ENCODE measurements around the gene FGFR2. TPM values are rescaled to one million over a fixed set of nuclear protein-coding genes. Genes with fewer than 3 reads are reported as not detected.

The FGFR2 gene
- total RNA-seq, 1 experiment from 2014 or later, result 19.7 TPM

DNA sequence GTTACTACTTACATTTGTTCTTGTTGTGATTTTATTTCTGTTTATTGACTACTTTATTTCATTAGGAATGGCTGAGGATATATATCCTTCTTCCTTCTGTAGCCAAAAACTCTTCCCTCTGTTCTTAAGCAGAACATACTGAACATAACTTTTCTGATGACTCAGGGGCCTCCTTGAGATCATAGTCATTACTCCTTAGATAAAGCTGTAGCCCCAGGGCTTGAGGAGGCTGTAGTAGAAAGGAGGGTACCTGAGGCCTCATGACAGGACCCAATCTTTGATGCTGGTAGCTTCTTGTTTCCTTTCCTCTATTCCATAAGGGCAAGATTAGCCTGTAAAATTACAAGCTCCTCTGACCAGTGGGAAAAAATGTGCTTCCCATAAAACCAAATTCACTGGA is 41.2 kb upstream of the FGFR2 start:
- Histone ChIP-seq H3K9me2 (ENCODE audit: insufficient read depth) (no peaks in the 10 kb centered on the region), H3K4me3 (replicated peaks in 1 of 2; ENCODE audit: low read depth in 1 of 2, low read length in 2 of 2) (no peak overlapping the region), H3K79me2 (ENCODE audit: insufficient read depth, low read length) (no peaks in the 10 kb centered on the region), H3K27me3 (ENCODE audit: insufficient read depth, low read length) (no peaks in the 10 kb centered on the region), H3K9ac (ENCODE audit: low read length) (no peak overlapping the region), H3K9me3 (ENCODE audit: control insufficient read depth in 1 of 2, insufficient read depth in 1 of 2, low read depth in 1 of 2, low read length in 2 of 2) (peaks cover 0 to 6% of the 10 kb centered on the region in 2 experiments; a peak in 1 of 4 replicates), H3K27ac (ENCODE audit: low read depth, low read length) (no peak overlapping the region), H4K20me1 (ENCODE audit: insufficient read depth) (no peaks in the 10 kb centered on the region), H3K4me1 (ENCODE audit: control insufficient read depth in 1 of 2, insufficient read depth in 2 of 2, low read length in 2 of 2) (no peaks in the 10 kb centered on the region), H3K4me2 (ENCODE audit: low read length) (no peak overlapping the region), H3K36me3 (ENCODE audit: control insufficient read depth in 1 of 2, insufficient read depth in 2 of 2, low read length in 2 of 2) (no peaks in the 10 kb centered on the region), H2AFZ (ENCODE audit: low read depth, low read length, poor library complexity, severe bottlenecking) (no peak overlapping the region)
- DNase-seq (ENCODE audit: low read depth, low spot score), result no peak
- intact Hi-C loops (cut with micrococcal nuclease), result no loop called here
- TF ChIP-seq EGR1 (IDR thresholded peaks at IDR 0.05; ENCODE audit: low read depth) (no peak), CEBPB (IDR thresholded peaks at IDR 0.05; ENCODE audit: low read depth) (no peak), SRF (IDR thresholded peaks at IDR 0.05; ENCODE audit: low read depth) (no peak), EZH2phosphoT487 (IDR thresholded peaks at IDR 0.05; ENCODE audit: borderline replicate concordance) (no peak), ZNF274 (IDR thresholded peaks at IDR 0.05; ENCODE audit: low read depth, low read length) (no peak), EZH2 (IDR thresholded peaks at IDR 0.05) (no peak), POLR2A (IDR thresholded peaks at IDR 0.05; ENCODE audit: borderline replicate concordance, extremely low read depth, insufficient read depth, insufficient read length) (no peak)
- TF ChIP-seq, protein P1, sequence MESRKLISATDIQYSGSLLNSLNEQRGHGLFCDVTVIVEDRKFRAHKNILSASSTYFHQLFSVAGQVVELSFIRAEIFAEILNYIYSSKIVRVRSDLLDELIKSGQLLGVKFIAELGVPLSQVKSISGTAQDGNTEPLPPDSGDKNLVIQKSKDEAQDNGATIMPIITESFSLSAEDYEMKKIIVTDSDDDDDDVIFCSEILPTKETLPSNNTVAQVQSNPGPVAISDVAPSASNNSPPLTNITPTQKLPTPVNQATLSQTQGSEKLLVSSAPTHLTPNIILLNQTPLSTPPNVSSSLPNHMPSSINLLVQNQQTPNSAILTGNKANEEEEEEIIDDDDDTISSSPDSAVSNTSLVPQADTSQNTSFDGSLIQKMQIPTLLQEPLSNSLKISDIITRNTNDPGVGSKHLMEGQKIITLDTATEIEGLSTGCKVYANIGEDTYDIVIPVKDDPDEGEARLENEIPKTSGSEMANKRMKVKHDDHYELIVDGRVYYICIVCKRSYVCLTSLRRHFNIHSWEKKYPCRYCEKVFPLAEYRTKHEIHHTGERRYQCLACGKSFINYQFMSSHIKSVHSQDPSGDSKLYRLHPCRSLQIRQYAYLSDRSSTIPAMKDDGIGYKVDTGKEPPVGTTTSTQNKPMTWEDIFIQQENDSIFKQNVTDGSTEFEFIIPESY (IDR thresholded peaks at IDR 0.05; ENCODE audit: extremely low read depth, insufficient replicate concordance, low read length), result no peak
- CTCF ChIA-PET, result no interaction called here
- RAD21 ChIA-PET (ENCODE audit: low non-redundant PET in 1 of 2, low total read pairs in 2 of 2, uncharacterized antibody in 2 of 2, unreplicated experiment in 2 of 2), result no interaction called here
- ATAC-seq, result no peak
- POLR2A ChIA-PET, result no interaction called here
- BruUV-seq (replicated peaks), result no TSS peak

DNA sequence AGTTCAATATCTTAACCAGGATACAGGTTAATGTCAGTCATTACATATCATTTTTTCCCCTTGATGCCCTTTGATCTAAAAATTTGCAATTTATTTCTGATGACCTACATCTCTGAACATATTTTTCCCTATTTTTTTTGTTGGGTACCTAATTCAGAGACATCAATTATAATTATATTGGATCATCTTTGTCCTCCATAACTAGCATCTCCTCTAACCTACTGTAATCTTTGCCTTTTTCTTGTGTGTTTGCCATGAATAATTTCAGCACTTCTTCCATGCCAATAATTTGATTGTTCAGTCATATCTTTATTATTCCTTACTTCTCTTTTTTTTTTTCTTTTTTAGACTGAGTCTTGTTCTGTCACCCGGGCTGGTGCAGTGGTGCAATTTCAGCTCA is 39.2 kb upstream of the FGFR2 start:
- no TSS peak for BruUV-seq (replicated peaks)
- H3K4me2 ChIP-seq (ENCODE audit: low read length), result no peak overlapping the region
- H3K27ac ChIP-seq (ENCODE audit: low read depth, low read length), result no peak overlapping the region
- DNase-seq (ENCODE audit: low read depth, low spot score) (no peak), ATAC-seq (no peak)
- ChIA-PET POLR2A (no interaction called here), CTCF (no interaction called here), RAD21 (ENCODE audit: low non-redundant PET in 1 of 2, low total read pairs in 2 of 2, uncharacterized antibody in 2 of 2, unreplicated experiment in 2 of 2) (no interaction called here)
- intact Hi-C loops (cut with micrococcal nuclease), result no loop called here
- H3K9me2 ChIP-seq (ENCODE audit: insufficient read depth), result no peaks in the 10 kb centered on the region
- H3K36me3 ChIP-seq (ENCODE audit: control insufficient read depth in 1 of 2, insufficient read depth in 2 of 2, low read length in 2 of 2), result no peaks in the 10 kb centered on the region
- H3K27me3 ChIP-seq (ENCODE audit: insufficient read depth, low read length), result no peaks in the 10 kb centered on the region
- H3K79me2 ChIP-seq (ENCODE audit: insufficient read depth, low read length), result no peaks in the 10 kb centered on the region
- peaks cover 0 to 6% of the 10 kb centered on the region in 2 experiments; a peak in 1 of 4 replicates for H3K9me3 ChIP-seq (ENCODE audit: control insufficient read depth in 1 of 2, insufficient read depth in 1 of 2, low read depth in 1 of 2, low read length in 2 of 2)
- no peak for TF ChIP-seq SP1 (IDR thresholded peaks at IDR 0.05; ENCODE audit: low read depth)
- no peak for TF ChIP-seq ELF1 (IDR thresholded peaks at IDR 0.05; ENCODE audit: borderline replicate concordance, low read depth)
- TF ChIP-seq ZFX (IDR thresholded peaks at IDR 0.05), result no peak
- TF ChIP-seq, protein P2, sequence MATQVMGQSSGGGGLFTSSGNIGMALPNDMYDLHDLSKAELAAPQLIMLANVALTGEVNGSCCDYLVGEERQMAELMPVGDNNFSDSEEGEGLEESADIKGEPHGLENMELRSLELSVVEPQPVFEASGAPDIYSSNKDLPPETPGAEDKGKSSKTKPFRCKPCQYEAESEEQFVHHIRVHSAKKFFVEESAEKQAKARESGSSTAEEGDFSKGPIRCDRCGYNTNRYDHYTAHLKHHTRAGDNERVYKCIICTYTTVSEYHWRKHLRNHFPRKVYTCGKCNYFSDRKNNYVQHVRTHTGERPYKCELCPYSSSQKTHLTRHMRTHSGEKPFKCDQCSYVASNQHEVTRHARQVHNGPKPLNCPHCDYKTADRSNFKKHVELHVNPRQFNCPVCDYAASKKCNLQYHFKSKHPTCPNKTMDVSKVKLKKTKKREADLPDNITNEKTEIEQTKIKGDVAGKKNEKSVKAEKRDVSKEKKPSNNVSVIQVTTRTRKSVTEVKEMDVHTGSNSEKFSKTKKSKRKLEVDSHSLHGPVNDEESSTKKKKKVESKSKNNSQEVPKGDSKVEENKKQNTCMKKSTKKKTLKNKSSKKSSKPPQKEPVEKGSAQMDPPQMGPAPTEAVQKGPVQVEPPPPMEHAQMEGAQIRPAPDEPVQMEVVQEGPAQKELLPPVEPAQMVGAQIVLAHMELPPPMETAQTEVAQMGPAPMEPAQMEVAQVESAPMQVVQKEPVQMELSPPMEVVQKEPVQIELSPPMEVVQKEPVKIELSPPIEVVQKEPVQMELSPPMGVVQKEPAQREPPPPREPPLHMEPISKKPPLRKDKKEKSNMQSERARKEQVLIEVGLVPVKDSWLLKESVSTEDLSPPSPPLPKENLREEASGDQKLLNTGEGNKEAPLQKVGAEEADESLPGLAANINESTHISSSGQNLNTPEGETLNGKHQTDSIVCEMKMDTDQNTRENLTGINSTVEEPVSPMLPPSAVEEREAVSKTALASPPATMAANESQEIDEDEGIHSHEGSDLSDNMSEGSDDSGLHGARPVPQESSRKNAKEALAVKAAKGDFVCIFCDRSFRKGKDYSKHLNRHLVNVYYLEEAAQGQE (IDR thresholded peaks at IDR 0.05; ENCODE audit: low read depth), result no peak
- TF ChIP-seq CEBPB (IDR thresholded peaks at IDR 0.05; ENCODE audit: low read depth), result no peak
- no peak for TF ChIP-seq ZNF274 (IDR thresholded peaks at IDR 0.05; ENCODE audit: low read depth, low read length)
- no peak for TF ChIP-seq POLR2A (IDR thresholded peaks at IDR 0.05; ENCODE audit: borderline replicate concordance, extremely low read depth, insufficient read depth, insufficient read length)
- TF ChIP-seq POLR2AphosphoS5 (IDR thresholded peaks at IDR 0.05; ENCODE audit: low read depth, low read length), result no peak
- H3K4me1 ChIP-seq (ENCODE audit: control insufficient read depth in 1 of 2, insufficient read depth in 2 of 2, low read length in 2 of 2), result no peaks in the 10 kb centered on the region
- H3K4me3 ChIP-seq (replicated peaks in 1 of 2; ENCODE audit: low read depth in 1 of 2, low read length in 2 of 2), result no peak overlapping the region
- H3K9ac ChIP-seq (ENCODE audit: low read length), result no peak overlapping the region
- H4K20me1 ChIP-seq (ENCODE audit: insufficient read depth), result no peaks in the 10 kb centered on the region
- H2AFZ ChIP-seq (ENCODE audit: low read depth, low read length, poor library complexity, severe bottlenecking), result no peak overlapping the region
